Hematopoietic multipotent progenitor cell treated with erythropoietin and hydrocortisone succinate and interleukin-3 and kit ligand, for 15 days (in vitro differentiated cells): ENCODE results near the gene AMMECR1L.
"Not testable (repeated sequence)": the region's sequence is repeated elsewhere in the genome, so short reads cannot be mapped to it uniquely, and the experiment has no call there.

Source experiments
- DNase-seq: peaks from one replicate; pipeline ENCODE4 v3.0.0-alpha.2; 2015; ENCODE audit warnings: low spot score

The AMMECR1L gene

GRCh38 chr2:127885780-127886592 lies at the start of gene AMMECR1L:
Gene AMMECR1L (minus strand): TSS chr2:127885956. CDS start chr2:127874234, 11,722 bp downstream.
- peak; percentile 70 for DNase-seq

GRCh38 chr2:127935337-127935736 lies 49.6 kb upstream of the AMMECR1L start:
- no peak for DNase-seq

GRCh38 chr2:127932199-127932876 lies 46.6 kb upstream of the AMMECR1L start:
- DNase-seq: no peak

- no peak for DNase-seq
These were observed 43.7 kb upstream of the AMMECR1L start for GRCh38 chr2:127929449-127929848.

GRCh38 chr2:127927384-127927783 lies 41.6 kb upstream of the AMMECR1L start:
- no peak for DNase-seq

GRCh38 chr2:127917916-127918315 lies 32.2 kb upstream of the AMMECR1L start:
- DNase-seq: no peak

GRCh38 chr2:127913808-127914457 lies 28.2 kb upstream of the AMMECR1L start:
- no peak for DNase-seq

DNA sequence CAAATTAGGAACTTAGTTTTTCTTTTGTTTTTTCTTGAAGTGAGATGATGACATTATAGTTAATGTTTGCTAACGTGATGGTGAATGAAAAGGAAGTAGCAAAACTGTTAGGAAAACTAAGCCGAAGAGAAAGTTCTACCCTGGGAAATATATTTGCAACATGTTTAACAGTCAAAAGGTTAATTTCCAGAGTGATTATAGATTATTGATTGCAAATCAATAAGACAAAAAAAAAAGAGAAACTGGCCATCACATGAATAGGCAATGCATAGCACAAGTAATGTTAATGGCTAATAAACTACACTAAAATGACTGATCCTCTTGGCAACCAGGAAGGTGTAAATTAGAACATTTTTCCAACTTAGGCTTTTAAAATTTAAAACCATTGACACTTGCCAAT lies 26.0 kb upstream of the AMMECR1L start:
- no peak for DNase-seq

GRCh38 chr2:127910415-127910814 lies 24.7 kb upstream of the AMMECR1L start:
- DNase-seq: no peak

GRCh38 chr2:127909019-127909418 lies 23.3 kb upstream of the AMMECR1L start:
- no peak for DNase-seq

GRCh38 chr2:127907733-127908400 lies 22.1 kb upstream of the AMMECR1L start:
- not testable (repeated sequence) for DNase-seq

DNA sequence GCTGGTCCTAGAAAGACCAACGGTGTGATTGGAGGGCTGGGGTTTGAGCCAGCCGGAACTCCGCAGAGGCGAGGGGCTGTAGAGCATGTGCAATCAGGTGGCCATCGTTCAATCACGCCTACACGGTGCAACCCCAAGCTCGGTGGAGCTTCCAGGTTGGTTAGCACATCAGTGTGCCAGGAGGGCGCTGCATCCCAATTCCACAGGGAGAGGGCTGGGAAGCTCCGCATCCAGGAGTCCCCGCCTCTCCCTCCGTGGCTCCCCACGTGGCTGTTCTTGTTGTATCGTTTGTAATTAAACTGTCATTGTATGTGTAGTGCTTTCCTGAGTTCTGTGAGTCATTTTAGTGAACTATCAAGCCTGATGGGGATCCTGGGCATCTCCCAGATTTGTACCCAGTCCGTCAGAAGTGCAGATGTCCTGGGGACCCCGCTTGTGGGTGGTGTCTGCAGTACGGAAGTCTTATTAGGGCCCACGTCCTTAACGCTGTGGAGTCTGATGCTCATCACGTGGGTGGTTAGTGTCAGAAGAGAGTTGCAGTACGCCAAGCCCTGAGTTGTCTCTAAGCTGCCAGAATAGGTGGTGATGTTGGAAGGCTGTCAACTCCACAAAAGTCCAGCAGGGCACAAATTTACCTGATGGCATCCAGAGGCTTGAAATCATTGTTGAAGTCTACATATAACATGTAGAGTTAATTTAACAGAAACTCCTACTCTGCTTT lies 20.6 kb upstream of the AMMECR1L start:
- DNase-seq: no peak

DNA sequence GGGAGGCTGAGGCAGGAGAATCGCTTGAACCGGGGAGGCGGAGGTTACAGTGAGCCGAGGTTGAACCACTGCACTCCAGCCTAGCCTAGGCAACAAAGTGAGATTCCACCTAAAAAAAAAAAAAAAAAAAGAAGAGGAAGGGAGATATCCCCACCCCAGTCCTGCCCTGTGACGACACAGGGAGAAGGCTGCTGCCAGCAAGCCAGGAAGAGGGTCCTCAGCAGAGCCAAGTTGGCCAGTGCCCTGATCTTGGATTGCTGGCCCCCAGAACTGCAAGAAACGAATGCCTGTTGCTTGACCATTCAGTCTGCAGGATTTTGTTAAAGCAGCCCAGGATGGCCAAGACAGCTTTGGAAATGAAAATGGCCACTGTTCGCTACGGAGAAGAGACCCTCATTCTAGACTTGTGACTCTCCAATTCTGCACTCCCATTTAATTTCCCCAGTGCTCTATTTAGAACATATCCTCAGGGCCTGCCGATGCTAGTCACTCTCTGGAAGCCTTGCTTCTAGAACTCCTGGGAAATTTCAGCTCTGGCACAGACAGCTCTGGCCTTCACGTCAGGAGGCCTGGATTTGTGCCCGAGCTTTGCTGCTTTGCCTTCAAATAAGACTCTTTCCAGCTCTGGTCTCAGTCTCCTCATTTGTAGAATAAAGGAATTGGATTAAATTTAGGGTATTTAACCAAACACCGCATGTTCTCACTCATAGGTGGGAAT lies 15.7 kb upstream of the AMMECR1L start:
- DNase-seq: no peak

GRCh38 chr2:127897531-127898211 lies 11.9 kb upstream of the AMMECR1L start:
- DNase-seq: no peak

DNA sequence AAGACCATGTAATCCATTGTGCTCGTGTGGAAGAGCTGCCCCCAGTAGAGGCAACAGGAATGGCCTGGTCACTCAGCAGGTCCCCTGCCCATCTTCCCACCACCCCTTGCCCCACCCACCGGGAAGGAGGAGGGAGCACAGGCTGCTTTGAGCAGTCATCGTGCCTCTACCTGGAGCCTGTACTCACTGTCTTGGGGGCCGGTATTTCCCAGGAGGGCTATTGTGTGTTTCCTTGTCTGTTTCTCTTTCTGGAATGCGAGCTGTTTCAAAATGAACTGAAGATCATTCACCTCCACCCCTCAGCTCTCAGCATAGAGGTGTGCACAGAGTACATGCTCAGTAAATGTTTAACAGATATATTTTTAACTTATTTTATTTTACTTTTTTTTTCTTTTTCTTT lies 7.7 kb upstream of the AMMECR1L start:
- no peak for DNase-seq

GRCh38 chr2:127893033-127893432 lies 7.3 kb upstream of the AMMECR1L start:
- no peak for DNase-seq

DNA sequence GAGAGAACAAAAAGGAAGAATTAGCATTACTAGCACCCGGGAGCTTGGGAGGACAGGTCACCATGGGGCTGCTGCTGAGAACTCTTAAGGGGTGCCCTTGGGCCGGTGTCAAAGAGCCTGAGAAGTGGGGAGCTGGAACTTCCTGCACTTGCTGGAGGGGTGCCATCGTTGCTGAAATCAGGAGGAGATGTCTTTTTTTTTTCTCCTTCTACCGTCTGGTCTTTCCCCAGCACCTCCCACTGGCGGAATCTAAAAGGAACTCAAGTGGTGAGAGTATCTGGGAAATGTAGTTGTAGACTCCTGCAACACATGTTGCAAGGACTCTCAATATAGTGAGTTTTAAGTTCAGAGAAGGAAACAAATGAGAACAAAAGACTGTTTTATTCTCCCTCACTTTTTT lies 6.1 kb upstream of the AMMECR1L start:
- no peak for DNase-seq

GRCh38 chr2:127890756-127891155 lies 5.0 kb upstream of the AMMECR1L start:
- DNase-seq: not testable (repeated sequence)

- DNase-seq: no peak
These were observed 3.0 kb upstream of the AMMECR1L start for GRCh38 chr2:127888772-127889171.

DNA sequence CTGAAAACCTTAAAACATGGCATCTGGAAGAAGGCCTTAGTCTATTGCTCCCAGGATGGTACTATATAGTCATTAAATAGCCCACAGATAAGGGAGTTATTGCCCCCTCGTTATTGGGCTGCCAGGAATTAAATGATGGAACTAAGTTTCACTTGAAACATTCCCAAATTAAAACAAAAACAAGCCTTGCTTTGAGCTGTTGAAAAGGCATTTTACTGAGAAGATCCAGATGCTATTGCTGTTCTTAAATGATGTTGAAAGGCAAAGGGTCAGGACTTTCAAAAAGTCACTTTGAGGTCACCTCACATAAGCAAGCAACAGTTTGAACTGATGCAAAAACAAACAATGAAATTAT lies 2.0 kb upstream of the AMMECR1L start:
- DNase-seq: no peak
